HG03175 (cell line): ENCODE results near the gene ANTXR1.

ENCODE experiments used
- ATAC-seq: cut with Tn5 transposase; IDR thresholded peaks from one replicate; pipeline ENCODE4 v1.9.1; 2021; ENCODE audit warnings: mild to moderate bottlenecking, moderate library complexity; ENCODE audit not compliant: unreplicated experiment

The ANTXR1 gene

GRCh38 chr2:69177785-69178636 is 165.0 kb downstream of the ANTXR1 start:
- ATAC-seq = no peak

- no peak for ATAC-seq
These were observed 165.8 kb downstream of the ANTXR1 start for GRCh38 chr2:69178756-69179155.

- no peak for ATAC-seq
These were observed 167.2 kb downstream of the ANTXR1 start for GRCh38 chr2:69180227-69180626.

GRCh38 chr2:69180974-69181373 is 168.0 kb downstream of the ANTXR1 start:
- no peak for ATAC-seq

GRCh38 chr2:69181806-69182427 is 168.9 kb downstream of the ANTXR1 start:
- no peak for ATAC-seq

GRCh38 chr2:69183659-69184058 is 170.7 kb downstream of the ANTXR1 start:
- ATAC-seq = no peak

- no peak for ATAC-seq
These were observed 171.2 kb downstream of the ANTXR1 start for GRCh38 chr2:69184224-69184623.

GRCh38 chr2:69185807-69186206 is 172.8 kb downstream of the ANTXR1 start:
- ATAC-seq = no peak

GRCh38 chr2:69186614-69187013 is 173.6 kb downstream of the ANTXR1 start:
- ATAC-seq = no peak

GRCh38 chr2:69188182-69188900 is 175.4 kb downstream of the ANTXR1 start:
- ATAC-seq = no peak

GRCh38 chr2:69190743-69191404 is 177.9 kb downstream of the ANTXR1 start:
- no peak for ATAC-seq

GRCh38 chr2:69191634-69192033 is 178.7 kb downstream of the ANTXR1 start:
- no peak for ATAC-seq

GRCh38 chr2:69192176-69192945 is 179.4 kb downstream of the ANTXR1 start:
- no peak for ATAC-seq

- no peak for ATAC-seq
These were observed 182.7 kb downstream of the ANTXR1 start for GRCh38 chr2:69195706-69196105.

- ATAC-seq = no peak
These were observed 183.5 kb downstream of the ANTXR1 start for GRCh38 chr2:69196327-69197117.

- no peak for ATAC-seq
These were observed 187.1 kb downstream of the ANTXR1 start for GRCh38 chr2:69200107-69200520.

- ATAC-seq = no peak
These were observed 188.3 kb downstream of the ANTXR1 start for GRCh38 chr2:69201259-69201658.

- no peak for ATAC-seq
These were observed 189.3 kb downstream of the ANTXR1 start for GRCh38 chr2:69202327-69202726.

GRCh38 chr2:69203166-69203985 is 190.4 kb downstream of the ANTXR1 start:
- no peak for ATAC-seq
